Eye (tissue), 1 donor: ENCODE measurements around the gene RHOT2.

Experiments
- DNase-seq: peaks from one replicate; pipeline ENCODE4 v3.0.0-alpha.2; 2015

The RHOT2 gene

GRCh38 chr16:702341-702740, 34.4 kb downstream of the RHOT2 start:
- DNase-seq: no peak

GRCh38 chr16:703406-703805, 35.5 kb downstream of the RHOT2 start:
- DNase-seq: no peak

GRCh38 chr16:704047-704446, 36.1 kb downstream of the RHOT2 start:
- DNase-seq: no peak

- DNase-seq: no peak
These were observed 36.8 kb downstream of the RHOT2 start for GRCh38 chr16:704552-705380.

- DNase-seq: peak; percentile 69
These were observed 37.7 kb downstream of the RHOT2 start, which contains the start of gene FBXL16 for GRCh38 chr16:705431-706188. TSS of gene FBXL16 (minus strand) at chr16:705801. CDS start at chr16:697405, 8,396 bp downstream.

- peak; percentile 70 for DNase-seq
These were observed 38.5 kb downstream of the RHOT2 start for GRCh38 chr16:706189-707061.

- no peak for DNase-seq
These were observed 39.2 kb downstream of the RHOT2 start for GRCh38 chr16:707062-707538.

GRCh38 chr16:708019-708418, 40.1 kb downstream of the RHOT2 start:
- no peak for DNase-seq

- DNase-seq: no peak
These were observed 41.0 kb downstream of the RHOT2 start for GRCh38 chr16:708959-709358.

- DNase-seq: peak; percentile 97
These were observed 41.9 kb downstream of the RHOT2 start for GRCh38 chr16:709566-710499.

GRCh38 chr16:710500-711075, 42.7 kb downstream of the RHOT2 start:
- no peak for DNase-seq

- no peak for DNase-seq
These were observed 43.2 kb downstream of the RHOT2 start for GRCh38 chr16:711084-711483.

GRCh38 chr16:711548-712320, 43.8 kb downstream of the RHOT2 start:
- peak; percentile 84 for DNase-seq

GRCh38 chr16:712740-713250, 44.9 kb downstream of the RHOT2 start:
- peak; percentile 63 for DNase-seq

- DNase-seq: no peak
These were observed 46.1 kb downstream of the RHOT2 start for GRCh38 chr16:714079-714478.

GRCh38 chr16:714558-715476, 46.9 kb downstream of the RHOT2 start, which contains the start of gene METRN:
TSS of gene METRN (plus strand) at chr16:715118. CDS start at chr16:715290, 172 bp downstream.
- peak; percentile 95 for DNase-seq

- no peak for DNase-seq
These were observed 47.7 kb downstream of the RHOT2 start for GRCh38 chr16:715477-716199.

- peak; percentile 92 for DNase-seq
These were observed 48.3 kb downstream of the RHOT2 start for GRCh38 chr16:716200-716568.
